ENCODE measurements around the gene MS4A10. TPM values are rescaled to one million over a fixed set of nuclear protein-coding genes. Genes with fewer than 3 reads are reported as not detected.

MS4A10 gene
- total RNA-seq, 1 experiment from 2014 or later: not detected

DNA sequence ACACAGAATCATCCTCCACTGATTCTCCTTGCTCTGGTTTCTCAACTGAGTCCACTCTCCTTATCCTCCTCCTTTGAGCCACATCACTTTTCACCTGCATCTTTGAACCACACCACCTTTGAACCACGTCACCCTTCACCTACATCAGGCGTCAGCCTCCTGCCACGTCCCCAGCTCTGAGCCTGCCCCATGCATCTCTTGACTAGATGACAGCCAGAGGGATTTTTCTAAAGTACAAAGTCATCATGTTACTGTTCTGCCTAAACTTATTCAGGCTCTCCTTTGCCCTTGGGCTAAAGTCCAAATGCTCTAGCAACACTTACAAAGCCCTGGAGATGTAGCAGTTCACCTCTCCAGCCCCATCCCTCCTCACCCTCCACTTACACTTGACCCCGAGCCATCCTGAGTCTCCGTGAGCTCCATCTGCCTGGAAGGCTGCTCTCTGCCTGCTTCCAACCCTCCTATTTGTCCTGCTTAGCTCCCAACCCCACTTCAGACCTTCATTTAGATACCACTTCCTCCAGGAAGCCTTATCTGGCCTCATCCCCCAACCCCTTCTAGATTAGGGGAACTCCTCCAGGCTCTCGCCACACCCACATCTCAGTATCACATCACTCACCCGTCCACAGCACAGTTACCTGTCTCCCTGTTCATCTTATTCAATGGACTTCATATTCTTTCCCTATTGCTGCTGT, 3.7 kb upstream of the MS4A10 start:
- intact Hi-C loops (cut with micrococcal nuclease): no loop called here
- H3K79me2 ChIP-seq (ENCODE audit: low read length): no peaks in the 10 kb centered on the region
- H3K9me2 ChIP-seq (replicated peaks; ENCODE audit: low read length): no peaks in the 10 kb centered on the region
- H3K9me3 ChIP-seq (ENCODE audit: low read length): no peaks in the 10 kb centered on the region
- no peak overlapping the region for H3K4me2 ChIP-seq (ENCODE audit: low read length)
- no peak overlapping the region for H3K9ac ChIP-seq (ENCODE audit: low read length)
- ATAC-seq (no peak), DNase-seq (no peak)
- peaks cover 11% of the 10 kb centered on the region for H3K4me1 ChIP-seq (ENCODE audit: insufficient read depth, low read length)
- no peaks in the 10 kb centered on the region for H3K27me3 ChIP-seq (ENCODE audit: low read length)
- no peak overlapping the region for H2AFZ ChIP-seq (ENCODE audit: low read length)
- no peaks in the 10 kb centered on the region for H3K36me3 ChIP-seq (ENCODE audit: low read depth, low read length)
- ChIA-PET POLR2A (ENCODE audit: unreplicated experiment) (no interaction called here), CTCF (no interaction called here)
- no peaks in the 10 kb centered on the region for H4K20me1 ChIP-seq (ENCODE audit: low read length)
- no peak overlapping the region for H3K27ac ChIP-seq (ENCODE audit: low read length)
- TF ChIP-seq, protein P1, sequence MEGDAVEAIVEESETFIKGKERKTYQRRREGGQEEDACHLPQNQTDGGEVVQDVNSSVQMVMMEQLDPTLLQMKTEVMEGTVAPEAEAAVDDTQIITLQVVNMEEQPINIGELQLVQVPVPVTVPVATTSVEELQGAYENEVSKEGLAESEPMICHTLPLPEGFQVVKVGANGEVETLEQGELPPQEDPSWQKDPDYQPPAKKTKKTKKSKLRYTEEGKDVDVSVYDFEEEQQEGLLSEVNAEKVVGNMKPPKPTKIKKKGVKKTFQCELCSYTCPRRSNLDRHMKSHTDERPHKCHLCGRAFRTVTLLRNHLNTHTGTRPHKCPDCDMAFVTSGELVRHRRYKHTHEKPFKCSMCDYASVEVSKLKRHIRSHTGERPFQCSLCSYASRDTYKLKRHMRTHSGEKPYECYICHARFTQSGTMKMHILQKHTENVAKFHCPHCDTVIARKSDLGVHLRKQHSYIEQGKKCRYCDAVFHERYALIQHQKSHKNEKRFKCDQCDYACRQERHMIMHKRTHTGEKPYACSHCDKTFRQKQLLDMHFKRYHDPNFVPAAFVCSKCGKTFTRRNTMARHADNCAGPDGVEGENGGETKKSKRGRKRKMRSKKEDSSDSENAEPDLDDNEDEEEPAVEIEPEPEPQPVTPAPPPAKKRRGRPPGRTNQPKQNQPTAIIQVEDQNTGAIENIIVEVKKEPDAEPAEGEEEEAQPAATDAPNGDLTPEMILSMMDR (conservative IDR thresholded peaks at IDR 0.05; ENCODE audit: low read depth, low read length): no peak
- TF ChIP-seq EZH2 (IDR thresholded peaks at IDR 0.05; ENCODE audit: low read length, unreplicated experiment): no peak
- no peak for TF ChIP-seq EZH2phosphoT487 (IDR thresholded peaks at IDR 0.05; ENCODE audit: borderline replicate concordance, low read length)
- BruUV-seq (replicated peaks): no TSS peak
- H3F3A ChIP-seq (ENCODE audit: low read length, unreplicated experiment): no peaks in the 10 kb centered on the region
- no peak overlapping the region for H3K4me3 ChIP-seq (ENCODE audit: low read length)

DNA sequence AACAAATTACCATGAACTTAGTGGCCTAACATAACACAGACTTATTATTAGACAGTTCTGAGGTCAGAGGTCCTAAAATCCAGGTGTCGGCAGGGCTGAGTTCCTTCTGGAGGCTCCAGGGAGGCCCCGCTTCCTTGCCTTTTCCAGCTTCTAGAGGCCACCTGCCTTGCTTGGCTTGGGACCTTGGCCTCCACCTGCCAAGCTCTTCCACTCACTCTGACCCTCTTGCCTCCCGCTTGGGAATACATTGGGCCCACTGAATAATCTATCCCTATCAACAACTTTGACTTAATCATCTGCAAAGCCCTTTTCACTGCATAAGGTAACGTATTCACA, 3.2 kb upstream of the MS4A10 start:
- peaks cover 15% of the 10 kb centered on the region for H3K4me1 ChIP-seq (ENCODE audit: insufficient read depth, low read length)
- no peak overlapping the region for H2AFZ ChIP-seq (ENCODE audit: low read length)
- no peaks in the 10 kb centered on the region for H3K9me3 ChIP-seq (ENCODE audit: low read length)
- H3K9ac ChIP-seq (ENCODE audit: low read length): no peak overlapping the region
- intact Hi-C loops (cut with micrococcal nuclease): no loop called here
- no peaks in the 10 kb centered on the region for H3K36me3 ChIP-seq (ENCODE audit: low read depth, low read length)
- ChIA-PET CTCF (no interaction called here), POLR2A (ENCODE audit: unreplicated experiment) (no interaction called here)
- H3K4me3 ChIP-seq (ENCODE audit: low read length): no peak overlapping the region
- H4K20me1 ChIP-seq (ENCODE audit: low read length): no peaks in the 10 kb centered on the region
- no peaks in the 10 kb centered on the region for H3K9me2 ChIP-seq (replicated peaks; ENCODE audit: low read length)
- BruUV-seq (replicated peaks): no TSS peak
- no peak overlapping the region for H3K4me2 ChIP-seq (ENCODE audit: low read length)
- no peak for DNase-seq
- no peak for ATAC-seq
- H3F3A ChIP-seq (ENCODE audit: low read length, unreplicated experiment): no peaks in the 10 kb centered on the region
- no peaks in the 10 kb centered on the region for H3K79me2 ChIP-seq (ENCODE audit: low read length)
- H3K27me3 ChIP-seq (ENCODE audit: low read length): no peaks in the 10 kb centered on the region
- H3K27ac ChIP-seq (ENCODE audit: low read length): no peak overlapping the region
- TF ChIP-seq EZH2 (IDR thresholded peaks at IDR 0.05; ENCODE audit: low read length, unreplicated experiment): no peak
- TF ChIP-seq, protein P1 (conservative IDR thresholded peaks at IDR 0.05; ENCODE audit: low read depth, low read length): no peak
- TF ChIP-seq EZH2phosphoT487 (IDR thresholded peaks at IDR 0.05; ENCODE audit: borderline replicate concordance, low read length): no peak

DNA sequence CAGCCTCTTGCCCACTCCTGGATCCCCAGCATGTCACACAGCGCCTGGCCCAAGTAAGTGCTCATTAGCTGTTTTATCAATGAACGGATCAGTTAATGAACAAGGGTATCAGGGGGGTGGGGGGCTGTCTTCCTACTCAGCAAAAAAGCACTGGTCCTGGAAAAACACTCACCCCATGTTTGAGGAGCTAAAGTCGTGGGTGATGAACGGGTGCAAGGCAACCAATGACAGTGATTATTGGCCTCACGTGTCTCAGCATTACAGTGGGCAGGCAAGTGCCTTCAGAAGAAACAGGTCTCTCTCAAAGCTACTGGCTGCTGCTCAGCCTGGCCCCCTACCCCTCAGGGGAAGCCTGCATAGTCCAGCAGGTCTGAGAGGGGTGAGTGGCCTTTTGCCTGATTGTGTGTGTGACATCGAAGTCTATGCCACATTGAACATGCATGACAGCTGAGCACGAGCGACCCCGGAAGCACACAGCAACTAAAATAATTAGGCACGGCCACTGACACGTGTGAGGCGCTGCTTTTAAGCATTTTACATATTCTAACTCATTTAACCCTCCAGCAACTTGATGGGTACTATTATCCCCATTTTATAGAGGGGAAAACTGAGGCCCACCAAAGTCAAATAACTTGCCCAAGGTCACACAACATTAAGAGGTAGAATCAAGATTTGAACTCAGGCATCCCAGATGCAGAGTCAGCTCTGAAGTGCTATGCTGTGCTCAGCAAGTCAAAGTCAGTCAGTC, 2.6 kb upstream of the MS4A10 start:
- DNase-seq: no peak
- no peak for ATAC-seq
- Histone ChIP-seq H2AFZ (ENCODE audit: low read length) (no peak overlapping the region), H3K36me3 (ENCODE audit: low read depth, low read length) (no peaks in the 10 kb centered on the region), H3K27me3 (ENCODE audit: low read length) (no peaks in the 10 kb centered on the region), H4K20me1 (ENCODE audit: low read length) (no peaks in the 10 kb centered on the region), H3K4me2 (ENCODE audit: low read length) (no peak overlapping the region), H3K4me3 (ENCODE audit: low read length) (no peak overlapping the region), H3K9me3 (ENCODE audit: low read length) (no peaks in the 10 kb centered on the region), H3K79me2 (ENCODE audit: low read length) (no peaks in the 10 kb centered on the region), H3K4me1 (ENCODE audit: insufficient read depth, low read length) (peaks cover 14% of the 10 kb centered on the region), H3K27ac (ENCODE audit: low read length) (no peak overlapping the region), H3K9ac (ENCODE audit: low read length) (no peak overlapping the region), H3F3A (ENCODE audit: low read length, unreplicated experiment) (no peaks in the 10 kb centered on the region), H3K9me2 (replicated peaks; ENCODE audit: low read length) (no peaks in the 10 kb centered on the region)
- no TSS peak for BruUV-seq (replicated peaks)
- CTCF ChIA-PET: no interaction called here
- TF ChIP-seq, protein P1 (conservative IDR thresholded peaks at IDR 0.05; ENCODE audit: low read depth, low read length): no peak
- no peak for TF ChIP-seq EZH2phosphoT487 (IDR thresholded peaks at IDR 0.05; ENCODE audit: borderline replicate concordance, low read length)
- no peak for TF ChIP-seq EZH2 (IDR thresholded peaks at IDR 0.05; ENCODE audit: low read length, unreplicated experiment)
- intact Hi-C loops (cut with micrococcal nuclease): no loop called here
- POLR2A ChIA-PET (ENCODE audit: unreplicated experiment): no interaction called here

Data from PC-3 (cell line).